Stimulated activated CD4-positive, alpha-beta T cell treated with anti-CD3 and anti-CD28 coated beads, Interleukin-15, amount 100 ng/mL, for 1 hour (primary cell): Measurements from ENCODE around the gene MVP.
"Not testable (repeated sequence)": the region's sequence is repeated elsewhere in the genome, so short reads cannot be mapped to it uniquely, and the experiment has no call there.

Experiments used
- DNase-seq, 2 donors: peaks; one replicate each; pipeline ENCODE4 v3.0.0-alpha.2; 2020; ENCODE audit warnings: low read depth in 1 of 2, low spot score in 1 of 2

The MVP gene

GRCh38 chr16:29869067-29869466, 48.8 kb downstream of the MVP start:
- not testable (repeated sequence) for DNase-seq

GRCh38 chr16:29871822-29872546, 51.7 kb downstream of the MVP start:
- no peak for DNase-seq

GRCh38 chr16:29873319-29873718, 53.1 kb downstream of the MVP start:
- DNase-seq = no peak

GRCh38 chr16:29875206-29875605, 54.9 kb downstream of the MVP start:
- DNase-seq = no peak

GRCh38 chr16:29876217-29876593, 55.9 kb downstream of the MVP start:
- DNase-seq = no peak

- DNase-seq = peak in 1 of 2 donors; percentile 33
Observed at GRCh38 chr16:29876594-29877249, 56.5 kb downstream of the MVP start.

- no peak for DNase-seq
Observed at GRCh38 chr16:29877266-29877961, 57.2 kb downstream of the MVP start.

GRCh38 chr16:29878172-29878571, 57.9 kb downstream of the MVP start:
- DNase-seq = no peak

- no peak for DNase-seq
Observed at GRCh38 chr16:29881050-29881449, 60.8 kb downstream of the MVP start.

- DNase-seq = no peak
Observed at GRCh38 chr16:29883987-29884386, 63.7 kb downstream of the MVP start.

GRCh38 chr16:29889372-29889771, 69.1 kb downstream of the MVP start:
- not testable (repeated sequence) for DNase-seq

- no peak for DNase-seq
Observed at GRCh38 chr16:29891525-29892457, 71.5 kb downstream of the MVP start.

GRCh38 chr16:29892458-29892813, 72.2 kb downstream of the MVP start:
- DNase-seq = no peak

- DNase-seq = no peak
Observed at GRCh38 chr16:29893553-29893952, 73.3 kb downstream of the MVP start.

GRCh38 chr16:29894352-29894751, 74.1 kb downstream of the MVP start:
- no peak for DNase-seq

GRCh38 chr16:29896841-29897240, 76.6 kb downstream of the MVP start:
- no peak for DNase-seq

- no peak for DNase-seq
Observed at GRCh38 chr16:29897333-29897732, 77.1 kb downstream of the MVP start.
